ENCODE measurements around the gene FLT1. TPM values are rescaled to one million over a fixed set of nuclear protein-coding genes. Genes with fewer than 3 reads are reported as not detected.

The FLT1 gene, protein sequence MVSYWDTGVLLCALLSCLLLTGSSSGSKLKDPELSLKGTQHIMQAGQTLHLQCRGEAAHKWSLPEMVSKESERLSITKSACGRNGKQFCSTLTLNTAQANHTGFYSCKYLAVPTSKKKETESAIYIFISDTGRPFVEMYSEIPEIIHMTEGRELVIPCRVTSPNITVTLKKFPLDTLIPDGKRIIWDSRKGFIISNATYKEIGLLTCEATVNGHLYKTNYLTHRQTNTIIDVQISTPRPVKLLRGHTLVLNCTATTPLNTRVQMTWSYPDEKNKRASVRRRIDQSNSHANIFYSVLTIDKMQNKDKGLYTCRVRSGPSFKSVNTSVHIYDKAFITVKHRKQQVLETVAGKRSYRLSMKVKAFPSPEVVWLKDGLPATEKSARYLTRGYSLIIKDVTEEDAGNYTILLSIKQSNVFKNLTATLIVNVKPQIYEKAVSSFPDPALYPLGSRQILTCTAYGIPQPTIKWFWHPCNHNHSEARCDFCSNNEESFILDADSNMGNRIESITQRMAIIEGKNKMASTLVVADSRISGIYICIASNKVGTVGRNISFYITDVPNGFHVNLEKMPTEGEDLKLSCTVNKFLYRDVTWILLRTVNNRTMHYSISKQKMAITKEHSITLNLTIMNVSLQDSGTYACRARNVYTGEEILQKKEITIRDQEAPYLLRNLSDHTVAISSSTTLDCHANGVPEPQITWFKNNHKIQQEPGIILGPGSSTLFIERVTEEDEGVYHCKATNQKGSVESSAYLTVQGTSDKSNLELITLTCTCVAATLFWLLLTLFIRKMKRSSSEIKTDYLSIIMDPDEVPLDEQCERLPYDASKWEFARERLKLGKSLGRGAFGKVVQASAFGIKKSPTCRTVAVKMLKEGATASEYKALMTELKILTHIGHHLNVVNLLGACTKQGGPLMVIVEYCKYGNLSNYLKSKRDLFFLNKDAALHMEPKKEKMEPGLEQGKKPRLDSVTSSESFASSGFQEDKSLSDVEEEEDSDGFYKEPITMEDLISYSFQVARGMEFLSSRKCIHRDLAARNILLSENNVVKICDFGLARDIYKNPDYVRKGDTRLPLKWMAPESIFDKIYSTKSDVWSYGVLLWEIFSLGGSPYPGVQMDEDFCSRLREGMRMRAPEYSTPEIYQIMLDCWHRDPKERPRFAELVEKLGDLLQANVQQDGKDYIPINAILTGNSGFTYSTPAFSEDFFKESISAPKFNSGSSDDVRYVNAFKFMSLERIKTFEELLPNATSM (N-terminal part only)
- polyA plus RNA-seq (ENCODE audit: insufficient read length in 3 of 3), result 10 to 100 TPM; 48.6 to 60.4 (median 52.3) TPM

DNA sequence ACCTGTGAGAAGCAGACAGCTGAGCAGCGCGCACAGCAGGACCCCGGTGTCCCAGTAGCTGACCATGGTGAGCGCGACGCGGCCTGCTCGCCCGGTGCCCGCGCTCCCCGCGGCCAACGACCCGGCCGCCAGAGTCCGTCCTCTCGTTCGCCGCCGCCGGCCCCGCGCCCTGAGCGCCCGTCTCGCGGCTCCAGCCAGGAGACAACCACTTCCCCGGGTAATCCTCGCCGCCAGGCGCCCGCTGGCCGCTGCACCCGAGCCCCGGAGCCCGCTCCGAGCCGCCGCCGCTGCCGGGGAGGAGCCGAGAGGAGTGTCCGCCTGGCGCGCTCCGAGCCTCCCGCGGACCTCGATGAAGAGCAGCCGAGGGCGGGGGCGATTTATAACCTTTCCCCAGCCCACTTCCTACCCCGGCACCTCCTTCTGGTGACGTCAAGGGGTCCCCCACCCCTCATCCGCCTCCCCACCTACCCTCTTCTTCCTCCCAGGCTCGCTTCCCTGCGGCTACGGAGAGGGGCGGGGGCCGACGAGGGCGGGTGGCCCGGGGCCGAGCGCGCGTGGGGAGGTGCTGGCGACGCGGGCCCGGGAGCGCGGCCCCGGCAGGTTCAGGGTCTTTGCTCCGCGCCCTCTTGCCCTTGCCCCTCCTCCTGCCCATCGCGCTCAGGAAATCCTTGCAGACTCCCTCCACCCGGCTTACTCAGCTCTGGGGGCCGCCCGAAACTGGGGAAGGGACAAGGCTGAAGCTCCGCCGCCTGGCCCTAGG lies at the start of gene FLT1:
Gene FLT1, minus strand, starts transcription at position 351 of the 760 bp plus-strand sequence. Its CDS starts 285 bp downstream, at position 66.
- DNase-seq (ENCODE audit: low read depth in 3 of 3, low spot score in 2 of 3), result no peak

DNA sequence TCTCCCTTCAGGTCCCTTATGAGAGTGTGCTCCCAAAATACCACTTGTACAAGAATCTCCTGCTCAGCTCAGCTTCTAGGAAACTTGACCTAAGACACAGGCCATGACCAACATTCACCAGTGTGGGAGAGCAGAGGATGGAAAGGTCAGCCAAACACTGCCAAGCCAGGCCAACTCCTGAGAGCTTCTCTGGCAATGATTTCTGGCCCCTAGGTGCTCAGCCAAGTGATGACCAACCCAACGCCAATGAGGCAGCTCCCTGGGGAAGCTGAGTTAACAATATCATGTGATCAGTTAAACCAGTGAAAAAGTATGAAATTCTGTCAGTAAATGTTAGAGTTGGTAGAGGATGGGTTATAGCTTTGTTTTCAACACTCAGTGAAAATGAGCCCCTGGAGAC lies 49.1 kb upstream of the FLT1 start:
- DNase-seq (ENCODE audit: low read depth in 3 of 3, low spot score in 2 of 3), result no peak

DNA sequence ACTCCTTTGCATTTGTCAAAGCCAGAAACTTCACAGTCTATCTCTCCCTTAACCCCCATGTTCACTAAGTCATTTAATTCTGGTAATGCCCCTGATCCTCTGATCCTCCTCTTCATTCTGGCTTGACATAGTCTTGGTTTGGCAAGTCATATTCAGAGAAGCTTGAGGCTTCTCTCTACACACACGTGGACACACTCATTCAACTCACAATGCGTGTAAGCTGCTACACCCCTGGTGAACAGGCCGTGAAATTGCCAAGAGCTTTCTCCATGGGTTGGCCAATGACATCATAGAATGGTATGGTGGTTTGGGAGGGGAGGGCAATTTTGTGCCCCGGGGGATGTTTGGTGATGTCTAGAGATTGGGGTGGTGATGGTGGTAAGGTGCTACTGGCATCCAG lies 47.9 kb upstream of the FLT1 start:
- no peak for DNase-seq (ENCODE audit: low read depth in 3 of 3, low spot score in 2 of 3)

DNA sequence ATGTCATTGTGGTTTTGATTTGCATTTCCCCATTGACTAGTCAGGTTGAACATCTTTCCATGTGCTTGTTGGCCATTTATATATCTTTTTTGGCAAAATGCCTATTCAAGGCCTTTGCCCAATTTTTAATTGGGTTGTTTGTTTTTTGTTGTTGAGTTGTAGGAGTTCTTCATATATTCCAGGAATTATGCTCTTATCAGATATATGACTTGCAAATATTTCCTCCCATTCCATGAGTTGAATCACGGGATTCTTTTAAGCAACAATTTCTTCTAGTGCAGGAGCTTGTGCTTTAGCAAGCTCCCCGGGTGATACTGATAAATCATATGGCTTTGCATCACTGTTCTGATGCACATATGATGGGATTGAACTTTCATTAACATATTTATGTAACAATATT lies 47.0 kb upstream of the FLT1 start:
- DNase-seq (ENCODE audit: low read depth in 3 of 3, low spot score in 2 of 3), result no peak

DNA sequence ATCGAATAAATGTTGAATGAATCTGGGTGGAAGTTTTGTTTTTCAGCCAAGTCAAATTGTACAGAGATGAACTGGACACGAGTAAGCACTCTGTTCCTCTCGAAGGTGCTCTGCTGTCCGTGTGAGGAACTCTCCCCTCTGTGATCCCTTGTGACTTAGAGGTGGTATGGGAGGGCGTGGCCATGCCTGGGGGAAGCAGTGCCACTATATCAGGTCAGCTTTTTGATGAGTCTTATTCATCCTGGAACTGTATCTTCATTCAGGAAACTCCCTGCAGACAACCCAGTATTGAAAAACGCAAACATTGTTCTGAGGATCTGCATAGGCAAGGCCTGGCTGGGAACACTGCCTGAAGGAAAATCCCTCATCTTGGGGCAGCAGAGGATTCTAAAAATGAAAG lies 45.7 kb upstream of the FLT1 start:
- DNase-seq (ENCODE audit: low read depth in 3 of 3, low spot score in 2 of 3), result no peak

DNA sequence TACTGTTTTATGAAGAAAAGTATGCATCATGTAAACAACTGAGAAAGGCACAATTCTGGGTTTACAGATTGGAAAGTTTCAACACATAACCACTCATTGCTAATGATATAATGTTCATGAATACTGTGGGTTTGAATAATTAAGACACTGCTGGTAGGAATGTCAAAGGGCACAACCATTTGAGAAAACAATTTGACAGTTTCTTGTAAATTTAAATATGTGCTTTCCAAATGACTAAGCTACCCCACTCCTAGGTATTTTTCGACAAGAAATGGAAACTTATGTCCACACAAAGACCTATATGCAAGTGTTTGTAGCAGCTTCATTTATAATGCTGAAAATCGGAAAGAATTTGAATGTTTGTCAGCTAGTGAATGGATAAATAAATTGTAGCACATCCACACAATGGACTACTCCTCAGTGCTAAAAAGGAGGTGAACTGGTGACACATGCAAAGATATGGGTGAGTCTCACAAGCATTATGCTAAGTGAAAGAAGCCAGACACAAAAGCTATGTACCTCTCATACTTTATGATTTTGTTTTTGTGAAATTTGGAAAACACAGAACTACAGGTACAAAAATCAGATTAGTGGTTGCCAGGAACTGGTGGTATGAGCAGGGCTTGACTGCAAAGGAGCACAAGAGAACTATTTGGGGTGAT lies 44.8 kb upstream of the FLT1 start:
- no peak for DNase-seq (ENCODE audit: low read depth in 3 of 3, low spot score in 2 of 3)

DNA sequence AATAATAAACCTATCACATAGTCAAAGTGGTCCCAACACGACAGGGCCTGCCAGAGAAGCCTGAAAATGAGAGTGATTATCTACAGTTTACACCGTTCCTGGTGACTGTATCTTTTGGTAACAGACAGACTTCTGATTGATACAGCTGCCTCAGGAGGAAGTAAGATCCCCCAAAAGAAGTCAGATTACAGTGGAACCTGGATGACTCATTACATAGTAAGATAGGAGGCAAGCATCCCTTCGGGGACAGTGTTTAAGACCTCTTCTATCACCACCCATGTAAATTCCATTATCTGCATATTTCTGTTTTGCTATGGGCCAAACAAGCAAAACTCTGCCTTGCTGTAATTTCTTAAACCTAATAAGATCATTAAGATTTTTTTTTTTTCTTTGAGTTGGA lies 44.0 kb upstream of the FLT1 start:
- DNase-seq (ENCODE audit: low read depth in 3 of 3, low spot score in 2 of 3), result no peak

DNA sequence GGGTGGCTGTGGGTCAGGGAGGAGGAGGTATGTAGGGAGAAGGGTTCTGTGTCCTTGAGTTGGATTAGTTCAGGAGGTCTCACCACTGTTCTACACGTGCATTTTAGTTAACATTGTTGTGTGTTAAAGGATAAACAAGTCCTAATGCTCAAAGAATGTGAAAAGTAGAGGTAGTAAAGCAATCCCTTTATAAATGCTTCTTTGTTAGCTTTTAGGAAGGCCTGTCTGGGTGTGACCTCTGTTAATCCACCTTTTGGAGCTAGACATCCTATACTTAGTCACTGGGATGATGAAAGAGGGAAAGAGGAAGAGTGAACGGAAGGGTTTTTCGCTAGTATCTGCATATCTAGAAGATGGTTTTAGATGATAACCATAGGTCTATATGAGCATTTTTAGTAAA lies 42.2 kb upstream of the FLT1 start:
- DNase-seq (ENCODE audit: low read depth in 3 of 3, low spot score in 2 of 3), result no peak

DNA sequence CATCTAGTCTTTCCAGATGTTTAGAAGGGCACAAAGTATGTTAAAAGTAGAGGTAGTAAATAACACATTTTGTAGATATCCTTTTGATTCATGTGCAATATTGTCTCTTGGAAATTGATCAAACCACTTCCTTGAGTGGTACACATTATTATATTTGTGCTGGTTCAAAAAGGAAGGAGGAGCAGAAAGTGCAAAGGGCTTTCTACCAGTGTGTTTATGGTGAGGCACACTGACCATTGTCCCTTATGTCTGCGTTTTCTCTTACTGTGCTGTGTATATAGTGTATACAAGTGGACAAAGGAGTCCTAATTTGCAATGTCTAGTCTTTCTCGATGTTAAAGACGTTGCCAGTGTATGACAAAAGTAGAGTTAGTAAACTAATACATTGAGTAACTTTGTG lies 41.4 kb upstream of the FLT1 start:
- DNase-seq (ENCODE audit: low read depth in 3 of 3, low spot score in 2 of 3), result no peak

DNA sequence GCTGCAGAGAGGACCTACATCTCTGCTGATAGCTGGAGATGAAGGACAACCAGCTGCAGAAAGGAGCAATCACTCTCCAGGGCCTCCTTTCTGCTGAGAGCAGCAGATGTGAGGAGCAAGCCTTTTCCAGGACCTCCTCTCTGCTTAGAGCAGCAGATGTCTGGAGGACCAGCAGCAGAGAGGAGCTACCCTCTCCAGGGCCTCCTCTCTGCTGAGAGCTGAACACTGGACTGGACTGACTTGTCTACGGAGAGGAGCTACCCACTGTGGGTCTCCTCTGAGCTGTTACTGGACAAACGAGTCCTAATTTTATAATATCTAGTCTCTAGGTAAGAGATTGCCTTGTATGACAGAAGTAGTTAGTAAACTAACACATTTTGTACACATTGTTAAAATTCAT lies 40.8 kb upstream of the FLT1 start:
- no peak for DNase-seq (ENCODE audit: low read depth in 3 of 3, low spot score in 2 of 3)

DNA sequence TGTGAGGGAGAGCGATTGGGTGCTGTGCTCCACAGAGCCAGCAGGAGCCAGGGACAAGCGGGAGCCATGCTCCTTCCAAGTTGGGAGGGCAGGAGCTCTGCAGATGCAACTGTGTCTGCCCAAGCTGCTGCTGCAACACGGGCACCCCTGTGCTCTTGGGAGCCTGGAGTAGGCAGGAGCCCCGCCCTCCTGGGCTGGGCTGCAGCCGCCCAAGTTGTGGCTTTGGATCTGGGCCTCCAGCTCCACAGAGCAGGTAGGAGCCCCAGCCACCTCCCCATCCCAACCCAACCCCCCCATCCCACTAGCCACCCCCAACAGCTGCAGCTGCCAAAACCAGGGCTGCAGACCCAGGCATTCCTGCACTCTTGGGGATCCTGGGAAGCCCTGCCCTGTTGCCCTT lies 39.9 kb upstream of the FLT1 start:
- no peak for DNase-seq (ENCODE audit: low read depth in 3 of 3, low spot score in 2 of 3)

DNA sequence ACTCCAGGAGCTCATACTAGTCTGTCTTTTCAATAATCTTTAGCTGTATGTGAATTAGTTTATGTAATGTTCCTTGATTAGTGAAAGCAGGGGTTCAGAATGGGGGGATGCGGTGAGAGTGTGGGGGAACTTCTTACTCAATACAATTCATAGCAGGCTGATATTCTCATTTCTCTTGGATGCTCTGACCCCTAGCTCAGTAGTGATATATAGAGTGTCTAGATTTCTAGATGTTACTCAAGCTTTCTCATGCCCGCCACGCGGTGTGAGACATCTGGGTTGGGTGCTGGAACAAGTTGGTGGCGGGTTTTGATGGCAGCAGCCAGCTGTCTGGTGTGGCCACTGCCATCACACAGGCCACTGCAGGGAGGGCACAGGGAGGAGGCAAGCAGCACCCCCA lies 39.3 kb upstream of the FLT1 start:
- no peak for DNase-seq (ENCODE audit: low read depth in 3 of 3, low spot score in 2 of 3)

DNA sequence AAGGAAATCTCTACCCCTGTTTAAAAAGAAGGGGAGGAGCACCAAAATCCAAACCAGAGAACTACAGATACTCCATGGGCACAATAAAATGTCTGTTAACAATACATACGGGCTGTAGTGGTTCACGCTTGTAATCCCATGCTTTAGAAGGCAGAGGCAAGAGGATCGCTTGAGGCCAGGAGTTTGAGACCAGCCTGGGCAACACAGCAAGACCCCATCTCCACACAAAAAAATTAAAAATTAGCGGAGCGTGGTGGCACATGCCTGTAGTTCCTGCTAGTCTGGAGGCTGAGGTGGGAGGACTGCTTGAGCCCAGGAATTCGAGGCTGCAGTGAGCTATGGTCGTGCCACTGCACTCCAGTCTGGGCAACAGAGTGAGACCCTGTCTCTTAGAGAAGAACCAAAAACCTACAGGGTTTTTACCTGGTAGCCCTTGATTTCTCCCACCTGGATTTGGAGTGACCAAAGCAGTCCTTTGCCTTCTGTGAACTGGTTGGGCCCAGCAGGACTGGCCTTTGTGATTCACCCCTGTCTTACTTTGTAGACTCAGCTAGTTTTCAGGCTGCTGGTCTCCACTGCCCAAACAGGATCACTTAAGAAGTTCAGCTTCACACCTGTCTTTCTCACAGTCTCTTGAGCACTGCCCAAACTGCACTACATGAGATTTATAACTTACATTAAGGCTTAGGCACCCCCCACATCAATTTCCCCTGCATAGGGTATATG lies 38.7 kb upstream of the FLT1 start:
- DNase-seq (ENCODE audit: low read depth in 3 of 3, low spot score in 2 of 3), result no peak

DNA sequence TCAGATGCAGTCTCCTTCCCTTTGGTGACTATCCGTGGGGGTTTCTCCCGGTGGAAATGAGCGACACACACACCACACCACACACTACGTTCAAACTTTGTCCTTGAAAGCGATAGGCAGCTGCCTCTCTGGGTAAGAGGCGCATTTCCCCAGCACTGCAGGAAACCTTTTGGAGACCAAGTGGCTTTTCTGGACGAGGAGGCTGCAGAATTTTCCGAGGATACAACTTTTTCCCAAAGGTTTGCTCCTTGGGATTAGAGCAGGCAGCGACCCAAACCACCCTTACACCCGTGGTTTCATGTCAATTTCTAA lies 38.2 kb upstream of the FLT1 start:
- no peak for DNase-seq (ENCODE audit: low read depth in 3 of 3, low spot score in 2 of 3)

DNA sequence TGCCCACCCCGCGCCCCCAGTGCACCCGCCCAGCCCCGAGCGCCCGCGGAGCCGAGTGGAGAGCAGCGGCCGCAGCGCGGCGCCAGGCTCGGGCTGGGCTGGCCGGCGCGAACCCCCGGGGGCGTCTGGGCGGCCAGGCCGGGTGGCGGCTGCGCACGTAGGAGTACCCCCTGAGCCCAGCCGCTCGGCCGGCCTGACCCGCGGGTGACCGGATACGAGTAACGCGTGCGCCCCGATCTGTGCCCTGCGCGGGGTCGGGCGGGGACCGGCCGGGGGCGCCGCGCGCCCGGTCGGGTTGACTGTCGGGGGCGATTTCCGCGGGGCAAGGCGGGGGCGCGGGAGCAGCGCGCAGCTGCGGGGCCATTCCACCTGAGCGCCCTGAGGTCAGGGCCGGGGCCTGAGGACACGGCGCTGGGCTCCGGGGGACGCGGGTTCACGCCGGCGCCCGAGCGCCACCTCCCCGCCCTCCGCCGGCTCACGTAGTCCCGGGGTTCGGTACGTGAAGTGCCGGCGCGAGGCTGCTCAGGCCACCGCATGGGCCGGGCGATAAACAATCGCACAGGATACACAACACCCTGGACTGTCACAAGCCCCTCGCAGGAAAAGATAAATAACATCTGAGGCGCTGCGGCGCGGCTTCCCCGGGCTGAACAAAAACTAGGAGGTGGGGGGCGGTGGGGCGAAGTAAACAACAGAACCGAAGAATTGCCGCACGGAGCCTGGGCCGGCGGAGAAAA lies 37.6 kb upstream of the FLT1 start:
- DNase-seq (ENCODE audit: low read depth in 3 of 3, low spot score in 2 of 3), result no peak

DNA sequence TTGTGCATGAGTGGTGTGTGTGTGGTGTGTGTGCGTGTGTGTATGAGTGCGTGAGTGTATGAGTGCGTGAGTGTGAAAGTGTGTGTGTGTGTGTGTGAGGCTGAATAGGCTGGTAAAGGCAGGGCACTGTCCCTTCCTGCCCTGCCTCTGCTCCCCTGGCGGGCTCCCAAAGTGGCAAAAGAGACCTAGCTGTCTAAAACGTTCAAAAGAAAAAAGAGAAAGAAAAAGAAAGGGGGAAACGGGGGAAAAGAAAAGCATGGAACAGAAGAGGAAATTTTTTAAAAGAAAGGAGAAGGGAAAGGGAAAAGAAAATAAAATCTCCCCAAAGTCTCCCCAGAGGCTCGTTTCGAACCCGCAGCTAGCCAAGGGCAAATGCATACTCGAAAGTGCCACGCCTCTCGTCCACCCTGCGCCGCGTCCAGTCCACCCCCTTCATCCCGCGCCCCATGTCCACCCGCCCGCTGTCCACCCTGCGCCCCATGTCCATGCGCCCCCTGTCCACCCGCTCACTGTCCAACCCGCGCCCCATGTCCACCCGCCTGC lies 37.0 kb upstream of the FLT1 start:
- no peak for DNase-seq (ENCODE audit: low read depth in 3 of 3, low spot score in 2 of 3)

DNA sequence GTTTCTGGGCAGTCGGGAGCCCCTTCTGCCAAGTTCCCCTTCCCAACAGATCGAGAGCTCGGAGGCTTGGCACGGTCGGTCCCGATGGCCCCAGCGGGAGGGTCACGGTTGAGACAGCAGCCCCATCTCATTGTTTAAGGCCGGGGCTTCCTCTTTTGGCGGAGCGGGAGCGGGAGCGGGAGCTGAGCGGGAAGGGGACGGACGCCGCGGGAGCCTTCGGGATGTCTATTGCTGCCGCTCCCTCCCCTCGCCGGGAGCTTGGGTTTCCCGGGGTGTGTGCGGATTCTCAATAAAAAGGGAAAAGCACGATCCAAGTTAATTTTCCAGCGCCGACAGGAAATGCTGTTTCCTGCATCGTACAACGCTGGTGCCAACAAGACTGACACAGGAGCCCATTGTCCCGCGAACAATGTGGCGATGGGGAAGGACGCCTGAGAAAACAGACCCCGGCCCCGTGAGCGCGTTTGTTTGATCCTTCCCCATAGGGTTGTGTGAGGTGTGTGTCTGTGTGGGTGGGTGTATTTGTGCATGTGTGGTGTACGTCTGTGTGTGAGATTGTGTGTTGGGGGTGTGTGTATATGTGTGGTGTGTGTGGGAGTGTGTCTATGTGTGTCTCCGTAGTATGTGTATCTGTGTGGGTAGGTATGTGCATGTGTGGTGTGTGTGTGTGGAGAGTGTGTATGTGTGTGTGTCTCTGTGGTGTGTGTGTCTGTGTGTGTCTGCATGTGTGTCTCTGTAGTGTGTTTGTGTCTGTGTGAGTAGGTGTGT lies 36.3 kb upstream of the FLT1 start:
- no peak for DNase-seq (ENCODE audit: low read depth in 3 of 3, low spot score in 2 of 3)

DNA sequence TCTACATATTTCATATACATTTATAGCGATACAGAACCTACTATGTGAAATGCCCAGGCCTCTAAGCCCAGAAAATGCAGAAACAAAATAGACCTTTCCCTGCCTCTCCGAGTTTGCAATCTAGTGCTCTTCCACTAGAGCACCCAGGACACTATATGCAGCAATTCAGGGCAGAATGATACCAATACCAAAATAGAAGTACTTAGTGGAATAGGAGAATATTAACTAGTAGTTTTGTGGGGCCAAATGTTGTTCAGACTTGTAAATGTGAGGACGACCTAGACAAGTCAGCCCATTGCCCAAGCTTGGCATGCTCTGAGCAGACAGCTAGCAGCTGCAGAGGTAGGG lies 35.8 kb upstream of the FLT1 start:
- no peak for DNase-seq (ENCODE audit: low read depth in 3 of 3, low spot score in 2 of 3)

Data from right renal cortex interstitium (tissue), 3 donors.